HL-60 (cell line): ENCODE data around the gene LUM.

ENCODE experiments used
- GABPA ChIP-seq: IDR thresholded peaks from 2 replicates; pipeline ENCODE4 v1.6.1; 2012; ENCODE audit warnings: low read depth
- POLR2AphosphoS5 ChIP-seq: IDR thresholded peaks from 2 replicates; pipeline ENCODE4 v1.6.1; 2012; ENCODE audit warnings: low read depth
- SPI1 ChIP-seq: IDR thresholded peaks from 2 replicates; pipeline ENCODE4 v1.6.1; 2012; ENCODE audit warnings: low read depth, mild to moderate bottlenecking, borderline replicate concordance
- TF ChIP-seq, protein P1 (sequence below): IDR thresholded peaks from one replicate; pipeline ENCODE4 v1.5.1; 2011; ENCODE audit warnings: low read length, control low read depth, inconsistent platforms; ENCODE audit not compliant: insufficient read depth
- TF ChIP-seq, protein P2 (sequence below): IDR thresholded peaks from 2 replicates; pipeline ENCODE4 v1.6.1; 2012; ENCODE audit warnings: low read depth; ENCODE audit not compliant: insufficient replicate concordance

DNA sequence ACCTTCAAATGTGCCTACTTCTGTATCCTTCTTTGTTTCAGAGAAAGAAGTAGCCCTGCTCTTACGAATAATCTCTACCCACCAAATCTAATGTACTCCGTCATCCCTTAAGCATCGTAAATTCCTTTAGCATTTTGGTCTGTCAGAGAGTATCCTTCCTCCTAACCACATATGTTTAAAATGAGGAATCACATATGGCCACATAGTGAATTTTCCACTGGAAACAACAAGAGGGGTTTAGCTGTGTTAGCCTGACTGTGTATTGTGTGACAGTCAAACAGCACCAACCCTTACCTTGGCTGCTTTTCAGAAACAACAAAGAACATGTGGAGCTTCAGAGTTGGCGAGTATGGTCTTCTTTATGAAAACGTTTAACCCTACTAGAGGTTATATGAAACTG lies 5.5 kb downstream of the LUM start:
- TF ChIP-seq, protein P1, sequence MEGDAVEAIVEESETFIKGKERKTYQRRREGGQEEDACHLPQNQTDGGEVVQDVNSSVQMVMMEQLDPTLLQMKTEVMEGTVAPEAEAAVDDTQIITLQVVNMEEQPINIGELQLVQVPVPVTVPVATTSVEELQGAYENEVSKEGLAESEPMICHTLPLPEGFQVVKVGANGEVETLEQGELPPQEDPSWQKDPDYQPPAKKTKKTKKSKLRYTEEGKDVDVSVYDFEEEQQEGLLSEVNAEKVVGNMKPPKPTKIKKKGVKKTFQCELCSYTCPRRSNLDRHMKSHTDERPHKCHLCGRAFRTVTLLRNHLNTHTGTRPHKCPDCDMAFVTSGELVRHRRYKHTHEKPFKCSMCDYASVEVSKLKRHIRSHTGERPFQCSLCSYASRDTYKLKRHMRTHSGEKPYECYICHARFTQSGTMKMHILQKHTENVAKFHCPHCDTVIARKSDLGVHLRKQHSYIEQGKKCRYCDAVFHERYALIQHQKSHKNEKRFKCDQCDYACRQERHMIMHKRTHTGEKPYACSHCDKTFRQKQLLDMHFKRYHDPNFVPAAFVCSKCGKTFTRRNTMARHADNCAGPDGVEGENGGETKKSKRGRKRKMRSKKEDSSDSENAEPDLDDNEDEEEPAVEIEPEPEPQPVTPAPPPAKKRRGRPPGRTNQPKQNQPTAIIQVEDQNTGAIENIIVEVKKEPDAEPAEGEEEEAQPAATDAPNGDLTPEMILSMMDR, result no peak
- TF ChIP-seq POLR2AphosphoS5, result no peak
- TF ChIP-seq SPI1, result no peak
- TF ChIP-seq, protein P2, sequence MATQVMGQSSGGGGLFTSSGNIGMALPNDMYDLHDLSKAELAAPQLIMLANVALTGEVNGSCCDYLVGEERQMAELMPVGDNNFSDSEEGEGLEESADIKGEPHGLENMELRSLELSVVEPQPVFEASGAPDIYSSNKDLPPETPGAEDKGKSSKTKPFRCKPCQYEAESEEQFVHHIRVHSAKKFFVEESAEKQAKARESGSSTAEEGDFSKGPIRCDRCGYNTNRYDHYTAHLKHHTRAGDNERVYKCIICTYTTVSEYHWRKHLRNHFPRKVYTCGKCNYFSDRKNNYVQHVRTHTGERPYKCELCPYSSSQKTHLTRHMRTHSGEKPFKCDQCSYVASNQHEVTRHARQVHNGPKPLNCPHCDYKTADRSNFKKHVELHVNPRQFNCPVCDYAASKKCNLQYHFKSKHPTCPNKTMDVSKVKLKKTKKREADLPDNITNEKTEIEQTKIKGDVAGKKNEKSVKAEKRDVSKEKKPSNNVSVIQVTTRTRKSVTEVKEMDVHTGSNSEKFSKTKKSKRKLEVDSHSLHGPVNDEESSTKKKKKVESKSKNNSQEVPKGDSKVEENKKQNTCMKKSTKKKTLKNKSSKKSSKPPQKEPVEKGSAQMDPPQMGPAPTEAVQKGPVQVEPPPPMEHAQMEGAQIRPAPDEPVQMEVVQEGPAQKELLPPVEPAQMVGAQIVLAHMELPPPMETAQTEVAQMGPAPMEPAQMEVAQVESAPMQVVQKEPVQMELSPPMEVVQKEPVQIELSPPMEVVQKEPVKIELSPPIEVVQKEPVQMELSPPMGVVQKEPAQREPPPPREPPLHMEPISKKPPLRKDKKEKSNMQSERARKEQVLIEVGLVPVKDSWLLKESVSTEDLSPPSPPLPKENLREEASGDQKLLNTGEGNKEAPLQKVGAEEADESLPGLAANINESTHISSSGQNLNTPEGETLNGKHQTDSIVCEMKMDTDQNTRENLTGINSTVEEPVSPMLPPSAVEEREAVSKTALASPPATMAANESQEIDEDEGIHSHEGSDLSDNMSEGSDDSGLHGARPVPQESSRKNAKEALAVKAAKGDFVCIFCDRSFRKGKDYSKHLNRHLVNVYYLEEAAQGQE, result no peak
- no peak for TF ChIP-seq GABPA
